CD4-positive, alpha-beta T cell treated with Interleukin-15 for 1 hour (primary cell): ENCODE data around the gene ACRV1.
A peak's percentile ranks its signal among the peaks of the same experiment; 100 is the strongest.

Source experiments
- DNase-seq: peaks from one replicate; pipeline ENCODE4 v3.0.0-alpha.2; 2020

ACRV1 gene

GRCh38 chr11:125649465-125650166, 31.0 kb downstream of the ACRV1 start:
- DNase-seq = no peak

GRCh38 chr11:125645871-125646270, 34.8 kb downstream of the ACRV1 start:
- no peak for DNase-seq

- no peak for DNase-seq
Measured at GRCh38 chr11:125638315-125638714, 42.3 kb downstream of the ACRV1 start.

GRCh38 chr11:125637840-125638239, 42.8 kb downstream of the ACRV1 start:
- DNase-seq = no peak

GRCh38 chr11:125627236-125627910, 53.3 kb downstream of the ACRV1 start:
- DNase-seq = no peak

- DNase-seq = no peak
Measured at GRCh38 chr11:125626288-125626950, 54.2 kb downstream of the ACRV1 start.

GRCh38 chr11:125625630-125626287, 54.9 kb downstream of the ACRV1 start:
- DNase-seq = peak; percentile 80

- DNase-seq = no peak
Measured at GRCh38 chr11:125625225-125625629, 55.4 kb downstream of the ACRV1 start.

GRCh38 chr11:125624756-125625213, 55.9 kb downstream of the ACRV1 start, which contains the start of gene CHEK1:
Gene CHEK1, plus strand, starts transcription at chr11:125625163. Its CDS starts 1,606 bp downstream, at chr11:125626769.
- no peak for DNase-seq

GRCh38 chr11:125623064-125623463, 57.6 kb downstream of the ACRV1 start:
- DNase-seq = no peak

- no peak for DNase-seq
Measured at GRCh38 chr11:125621995-125622394, 58.7 kb downstream of the ACRV1 start.
